Cardiac atrium fibroblast (primary cell): Measurements from ENCODE around the gene GPR108. TPM values are rescaled to one million over a fixed set of nuclear protein-coding genes. Genes with fewer than 3 reads are reported as not detected.

Source experiments
- total RNA-seq: library from RNA; depleted of rRNA; stranded (reverse); fragments of >200 nt; gene quantifications from 2 replicates; pipeline ENCODE4 v1.2.3, GENCODE V29; 2015

The GPR108 gene
- 46.4 and 74.4 TPM in 2 replicates for total RNA-seq

DNA sequence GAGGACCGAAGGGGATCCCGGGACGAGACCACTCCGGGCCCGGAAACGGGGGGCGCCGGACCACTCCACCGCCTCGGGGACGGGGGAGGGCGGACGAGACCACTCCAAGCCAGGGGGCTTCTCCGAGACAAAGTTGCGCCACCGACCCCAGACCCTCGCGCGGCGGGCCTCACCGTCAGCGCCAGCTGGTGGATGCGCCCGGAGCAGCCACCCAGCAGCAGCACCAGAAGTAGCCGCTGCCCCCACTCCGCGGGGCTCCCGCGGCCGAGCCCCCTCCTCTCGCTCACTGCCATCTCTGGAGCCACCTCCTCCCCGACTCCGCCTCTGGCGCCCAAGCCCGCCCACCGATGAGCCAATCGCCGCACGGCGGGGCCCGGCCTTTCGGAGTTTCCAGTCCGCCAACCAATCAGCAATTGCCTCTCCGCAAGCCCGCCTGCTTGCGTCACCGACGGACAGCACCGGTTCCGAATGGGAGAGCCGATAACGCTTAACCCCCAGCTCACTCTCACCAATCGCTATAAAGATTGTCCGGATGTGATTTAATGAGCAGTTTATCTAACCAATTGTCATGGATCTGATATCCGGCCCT is at the start of gene GPR108:
TSS of gene GPR108 (minus strand) at position 297 of the 589 bp plus-strand sequence. CDS start at position 293, 4 bp downstream.

GRCh38 chr19:6772028-6772865 is 34.9 kb upstream of the GPR108 start, which contains the start of gene VAV1:
TSS of gene VAV1 (plus strand) at chr19:6772708. CDS start at chr19:6772808, 100 bp downstream.

DNA sequence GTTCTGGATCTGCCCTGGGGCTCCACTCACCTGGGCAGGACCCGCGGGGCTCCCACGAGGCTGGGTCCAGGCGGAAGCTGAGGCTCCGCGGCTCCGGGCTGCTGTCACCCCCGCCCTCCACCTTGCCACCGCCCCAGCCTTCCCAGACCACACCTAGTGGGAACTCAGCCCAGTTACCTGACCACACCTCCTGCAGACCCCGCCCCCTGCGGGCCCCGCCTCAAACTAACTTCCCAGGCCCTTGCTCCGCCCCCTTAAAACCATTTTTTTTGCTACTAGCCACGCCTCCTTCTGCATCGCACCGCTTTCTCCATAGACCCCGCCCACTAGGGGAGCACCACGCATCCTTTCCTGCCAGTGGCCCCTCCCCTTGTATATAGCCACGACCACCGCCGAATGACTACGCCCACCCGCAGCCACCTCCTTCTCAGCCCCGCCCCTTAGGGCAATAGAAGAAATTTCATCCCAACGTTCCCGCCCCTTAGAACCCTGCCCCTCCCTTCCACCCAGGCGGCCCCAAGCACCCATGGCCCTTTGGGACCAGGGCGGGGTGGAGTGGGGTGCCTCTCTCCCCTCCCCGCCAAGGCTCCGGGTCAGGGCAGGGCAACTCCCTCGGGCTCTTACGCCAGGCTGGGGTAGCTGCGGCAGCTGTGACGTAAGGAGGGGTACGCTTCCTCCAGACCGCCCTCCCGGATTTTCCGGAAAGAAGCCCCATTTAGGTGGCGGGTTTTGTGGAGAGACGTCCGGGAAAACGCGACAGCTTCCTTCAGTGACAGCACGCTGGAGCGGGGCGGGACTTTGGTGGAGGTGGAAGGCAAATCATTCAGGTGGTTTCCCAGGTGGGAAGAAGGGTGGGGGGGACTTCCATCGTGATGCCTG is 30.2 kb upstream of the GPR108 start, which contains the start of gene SH2D3A:
TSS of gene SH2D3A (minus strand) at position 79 of the 879 bp plus-strand sequence. CDS start 3,687 bp downstream, outside the sequence.

GRCh38 chr19:6739390-6739882 is 2.1 kb upstream of the GPR108 start, which contains the start of gene TRIP10:
TSS of gene TRIP10 (plus strand) at chr19:6739680. CDS start at chr19:6739762, 82 bp downstream.

DNA sequence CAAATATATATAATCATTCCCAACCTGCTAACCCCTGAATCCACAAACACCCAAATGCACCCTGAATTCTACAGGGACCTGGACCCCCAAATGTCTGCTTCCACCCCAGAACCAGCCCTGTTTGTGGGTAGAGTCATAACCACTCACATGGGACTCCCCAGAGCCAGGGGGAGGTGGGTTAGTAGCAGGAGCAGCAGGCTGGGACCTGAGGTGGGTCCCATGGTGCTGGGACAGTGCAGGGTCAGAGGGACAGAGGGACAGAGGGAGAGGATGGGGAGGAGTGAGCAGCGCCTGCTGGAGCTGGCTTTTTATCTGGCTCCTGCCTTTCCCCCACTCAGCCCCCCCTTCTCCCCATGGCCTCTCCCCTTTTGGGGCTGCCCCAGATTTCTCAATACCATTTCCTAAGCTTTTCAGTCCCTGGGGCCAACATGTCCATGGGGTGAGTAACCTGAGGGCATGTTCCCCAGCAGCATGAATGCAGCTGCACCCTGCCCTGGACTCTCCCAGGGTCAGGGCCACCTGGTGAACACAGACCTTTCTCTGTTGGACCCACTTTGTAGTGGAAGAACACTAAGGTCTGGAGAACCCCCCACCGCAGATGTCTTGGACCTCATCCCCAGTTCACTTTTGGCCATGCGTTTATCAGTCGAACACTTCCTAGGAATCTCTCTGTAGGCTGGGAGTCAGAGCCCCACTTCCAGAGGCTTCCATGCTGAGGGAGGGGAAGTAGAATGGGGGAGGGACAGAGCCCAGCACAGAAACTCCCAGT is 16.8 kb downstream of the GPR108 start, which contains the start of gene C3:
TSS of gene C3 (minus strand) at position 282 of the 769 bp plus-strand sequence. CDS start at position 221, 61 bp downstream.

Other genes starting within 250 kb of the GPR108 start
- gene TUBB4A, start 235.3 kb downstream of the GPR108 start, total RNA-seq: not detected in 2 replicates
- gene TNFSF9, start 206.6 kb downstream of the GPR108 start, total RNA-seq: 0.18 and 2.4 TPM in 2 replicates
- not detected in 2 replicates for gene CD70, start 146.4 kb downstream of the GPR108 start, total RNA-seq
- 1.9 TPM in 1 of 2 replicates, not detected in the other for gene TNFSF14, start 67.4 kb downstream of the GPR108 start, total RNA-seq
- gene C3, start 16.9 kb downstream of the GPR108 start, total RNA-seq: 243 and 1,645 TPM in 2 replicates
- 47.0 and 90.1 TPM in 2 replicates for gene TRIP10, start 2.1 kb upstream of the GPR108 start, total RNA-seq
- gene SH2D3A, start 29.9 kb upstream of the GPR108 start, total RNA-seq: not detected in 2 replicates
- gene VAV1, start 35.1 kb upstream of the GPR108 start, total RNA-seq: not detected in 2 replicates
- not detected in 2 replicates for gene ADGRE1, start 150.0 kb upstream of the GPR108 start, total RNA-seq